Hepatocyte (in vitro differentiated cells): ENCODE data around the gene TNFRSF4. TPM values are rescaled to one million over a fixed set of nuclear protein-coding genes. Genes with fewer than 3 reads are reported as not detected.

Source experiments
- DNase-seq: peaks from one replicate; pipeline ENCODE4 v3.0.0-alpha.2; 2016; ENCODE audit warnings: low spot score
- H2AFZ ChIP-seq: fragments of 200-600 bp; sonication (generic); 2 replicates; pipeline ENCODE4 v1.6.0; 2016; ENCODE audit warnings: antibody characterized with exemption, mild to moderate bottlenecking
- H3K27ac ChIP-seq: fragments of 200-600 bp; sonication (generic); 2 replicates; pipeline ENCODE4 v1.5.1; 2016; ENCODE audit warnings: mild to moderate bottlenecking
- H3K27me3 ChIP-seq: fragments of 200-600 bp; sonication (generic); 2 replicates; pipeline ENCODE4 v1.6.1; 2016
- H3K36me3 ChIP-seq: fragments of 200-600 bp; sonication (generic); replicated peaks from 2 replicates; pipeline ENCODE4 v1.5.1; 2016; ENCODE audit warnings: low read depth; ENCODE audit not compliant: insufficient read depth
- H3K4me1 ChIP-seq: fragments of 200-600 bp; sonication (generic); 2 replicates; pipeline ENCODE4 v1.5.1; 2016; ENCODE audit warnings: mild to moderate bottlenecking, moderate library complexity; ENCODE audit not compliant: insufficient read depth
- H3K4me2 ChIP-seq: fragments of 200-600 bp; sonication (generic); 2 replicates; pipeline ENCODE4 v1.6.0; 2016
- H3K4me3 ChIP-seq: fragments of 200-600 bp; sonication (generic); 2 replicates; pipeline ENCODE4 v1.5.1; 2016; ENCODE audit warnings: mild to moderate bottlenecking
- H3K79me2 ChIP-seq: fragments of 200-600 bp; sonication (generic); 2 replicates; pipeline ENCODE4 v1.6.0; 2017; ENCODE audit warnings: mild to moderate bottlenecking
- H3K9me2 ChIP-seq: fragments of 200-600 bp; sonication (generic); replicated peaks from 2 replicates; pipeline ENCODE4 v1.6.0; 2017; ENCODE audit warnings: mild to moderate bottlenecking; ENCODE audit not compliant: insufficient read depth
- H3K9me3 ChIP-seq: fragments of 200-600 bp; sonication (generic); 2 replicates; pipeline ENCODE4 v1.5.1; 2016; ENCODE audit warnings: low read depth, mild to moderate bottlenecking
- H4K20me1 ChIP-seq: fragments of 200-600 bp; sonication (generic); 2 replicates; pipeline ENCODE4 v1.6.0; 2016; ENCODE audit warnings: mild to moderate bottlenecking; ENCODE audit not compliant: insufficient read depth, poor library complexity, severe bottlenecking
- CTCF ChIP-seq: fragments of 200-600 bp; sonication (generic); IDR thresholded peaks from 2 replicates; pipeline ENCODE4 v1.5.1; 2016; ENCODE audit warnings: antibody characterized with exemption, mild to moderate bottlenecking; ENCODE audit not compliant: poor library complexity
- EZH2 ChIP-seq: fragments of 200-600 bp; sonication (generic); IDR thresholded peaks from 2 replicates; pipeline ENCODE4 v1.6.1; 2016; ENCODE audit warnings: antibody characterized with exemption, mild to moderate bottlenecking, borderline replicate concordance
- EZH2phosphoT487 ChIP-seq: fragments of 200-600 bp; sonication (generic); IDR thresholded peaks from one replicate; pipeline ENCODE4 v1.6.1; 2018; ENCODE audit warnings: antibody characterized with exemption, mild to moderate bottlenecking, low read depth, moderate library complexity; ENCODE audit not compliant: unreplicated experiment, severe bottlenecking
- WGBS: methylation state at CpG from one replicate; pipeline ENCODE4 v1.1.6; 2016; ENCODE audit warnings: low lambda C conversion rate; ENCODE audit errors: missing lambda C conversion rate; 5-methylcytosine and 5-hydroxymethylcytosine counted together
- polyA plus RNA-seq: library from polyadenylated mRNA; unstranded; fragments of >200 nt; fragmentation: Nextera tagmentation; extraction: Ambion mirVana; gene quantifications from 2 replicates; pipeline ENCODE4 v1.2.1, GENCODE V29; 2016
- total RNA-seq: library from RNA; depleted of rRNA; stranded (reverse); fragments of >200 nt; gene quantifications from 2 replicates; pipeline ENCODE4 v1.2.3, GENCODE V29; 2014

The TNFRSF4 gene
- total and polyA plus RNA-seq, 2 experiments from 2014 or later: not detected

GRCh38 chr1:1170215-1171091 lies 43.5 kb downstream of the TNFRSF4 start:
- Histone ChIP-seq H3K4me2 (no peak overlapping the region), H3K27me3 (no peaks in the 10 kb centered on the region)

GRCh38 chr1:1169429-1170214 lies 44.3 kb downstream of the TNFRSF4 start:
- TF ChIP-seq EZH2 (no peak), EZH2phosphoT487 (no peak), CTCF (no peak)
- Histone ChIP-seq H3K79me2 (peaks cover 37% of the 10 kb centered on the region), H3K27me3 (no peaks in the 10 kb centered on the region), H3K27ac (no peak overlapping the region), H3K36me3 (no peaks in the 10 kb centered on the region), H2AFZ (no peak overlapping the region), H3K4me2 (no peak overlapping the region), H3K9me3 (no peaks in the 10 kb centered on the region), H4K20me1 (peaks cover 43% of the 10 kb centered on the region), H3K4me1 (peaks cover 12% of the 10 kb centered on the region), H3K9me2 (no peaks in the 10 kb centered on the region), H3K4me3 (no peak overlapping the region)
- WGBS: 91% methylated on average over 32 of the region's 32 CpGs
- no peak for DNase-seq

More at GRCh38 chr1:1170215-1171091, 43.5 kb downstream of the TNFRSF4 start:
- Histone ChIP-seq H3K36me3 (no peaks in the 10 kb centered on the region), H3K4me3 (no peak overlapping the region), H3K79me2 (peaks cover 30% of the 10 kb centered on the region), H4K20me1 (peaks cover 37% of the 10 kb centered on the region), H3K9me2 (no peaks in the 10 kb centered on the region), H2AFZ (no peak overlapping the region), H3K4me1 (peaks cover 12% of the 10 kb centered on the region), H3K9me3 (no peaks in the 10 kb centered on the region), H3K27ac (no peak overlapping the region)
- TF ChIP-seq CTCF (no peak), EZH2 (no peak)
- 80% methylated on average over 22 of the region's 26 CpGs for whole genome bisulfite sequencing
- DNase-seq: no peak

GRCh38 chr1:1168451-1169411 lies 45.2 kb downstream of the TNFRSF4 start:
- H3K27ac ChIP-seq: no peak overlapping the region
- no peaks in the 10 kb centered on the region for H3K27me3 ChIP-seq
- H3K4me3 ChIP-seq: no peak overlapping the region
- 80% methylated on average over 33 of the region's 37 CpGs for WGBS
- TF ChIP-seq CTCF: no peak
- TF ChIP-seq EZH2: no peak
- no peak for TF ChIP-seq EZH2phosphoT487
- no peaks in the 10 kb centered on the region for H3K9me2 ChIP-seq
- H3K79me2 ChIP-seq: peaks cover 46% of the 10 kb centered on the region
- no peak for DNase-seq
- no peaks in the 10 kb centered on the region for H3K9me3 ChIP-seq
- peaks cover 12% of the 10 kb centered on the region for H3K4me1 ChIP-seq
- no peaks in the 10 kb centered on the region for H3K36me3 ChIP-seq
- H4K20me1 ChIP-seq: peaks cover 43% of the 10 kb centered on the region
- H3K4me2 ChIP-seq: no peak overlapping the region
- H2AFZ ChIP-seq: no peak overlapping the region
